H7 (cell line): ENCODE data around the gene SMIM27. TPM values are rescaled to one million over a fixed set of nuclear protein-coding genes. Genes with fewer than 3 reads are reported as not detected.
"Not testable (repeated sequence)": the region's sequence is repeated elsewhere in the genome, so short reads cannot be mapped to it uniquely, and the experiment has no call there.

Source experiments
- DNase-seq: peaks from one replicate; pipeline ENCODE4 v3.0.0; 2012
- H3K27me3 ChIP-seq: 2 replicates; pipeline ENCODE4 v1.6.0; 2011; ENCODE audit warnings: mild to moderate bottlenecking, low read length; ENCODE audit not compliant: control insufficient read depth, insufficient read depth
- H3K36me3 ChIP-seq: replicated peaks from 2 replicates; pipeline ENCODE4 v1.5.1; 2011; ENCODE audit warnings: low read length; ENCODE audit not compliant: control insufficient read depth, insufficient read depth
- H3K4me3 ChIP-seq: 2 replicates; pipeline ENCODE4 v1.5.1; 2011; ENCODE audit warnings: low read depth, mild to moderate bottlenecking, control low read depth, low read length, moderate library complexity; ENCODE audit not compliant: insufficient read depth
- total RNA-seq: library from RNA; depleted of rRNA; stranded (reverse); fragments of >200 nt; shearing (Covaris generic); gene quantifications from 2 replicates; pipeline ENCODE4 v1.2.3, GENCODE V29; 2014; rRNA removed

SMIM27 gene
- total RNA-seq, 1 experiment from 2014 or later, result 16.7 TPM

GRCh38 chr9:32599021-32599420 is 46.9 kb downstream of the SMIM27 start:
- not testable (repeated sequence) for DNase-seq, H3K27me3 ChIP-seq, H3K4me3 ChIP-seq, H3K36me3 ChIP-seq

Other genes starting within 250 kb of the SMIM27 start
- 35.2 and 40.6 TPM in 2 replicates for gene ACO1, start 167.7 kb upstream of the SMIM27 start, total RNA-seq
- gene RIGI, start 26.1 kb upstream of the SMIM27 start, total RNA-seq, result 6.1 and 6.5 TPM in 2 replicates
- 27.1 and 31.6 TPM in 2 replicates for gene TOPORS, start 259 bp downstream of the SMIM27 start, total RNA-seq
- gene NDUFB6, start 20.8 kb downstream of the SMIM27 start, total RNA-seq, result 48.4 and 77.1 TPM in 2 replicates
- not detected in 2 replicates for gene TAF1L, start 83.3 kb downstream of the SMIM27 start, total RNA-seq
- 0.10 and 0.18 TPM in 2 replicates for gene TMEM215, start 231.2 kb downstream of the SMIM27 start, total RNA-seq